ENCODE data around the gene EYS.

DNA sequence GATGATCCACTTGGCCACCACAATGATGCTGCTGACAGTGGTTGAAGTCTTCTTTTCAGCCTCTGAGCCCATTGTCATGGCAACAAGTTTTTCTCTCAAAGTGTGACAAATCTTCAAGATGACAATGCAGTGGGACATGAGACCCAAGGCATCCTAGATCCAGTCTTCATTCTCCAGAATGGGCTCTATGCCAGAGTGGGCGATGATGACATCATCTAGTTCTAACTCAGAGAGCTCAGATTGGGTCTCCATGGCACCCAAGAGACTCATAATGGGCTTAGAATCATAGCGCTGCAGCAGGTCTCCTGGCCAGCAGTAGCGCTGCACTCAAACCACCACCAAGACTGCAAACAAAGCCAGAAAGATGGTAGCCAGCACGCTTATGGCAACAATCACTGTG, 973.6 kb downstream of the EYS start:
- no peak for TF ChIP-seq SIN3A (IDR thresholded peaks at IDR 0.05; ENCODE audit: borderline replicate concordance, insufficient read depth, low read length)
- TF ChIP-seq TAF1 (IDR thresholded peaks at IDR 0.05; ENCODE audit: borderline replicate concordance, insufficient read depth, low read length), result no peak
- TF ChIP-seq POLR2AphosphoS5 (IDR thresholded peaks at IDR 0.05; ENCODE audit: low read depth, low read length), result no peak
- no peak for TF ChIP-seq REST (IDR thresholded peaks at IDR 0.05; ENCODE audit: insufficient read depth in 1 of 2, low read depth in 2 of 2, low read length in 2 of 2)
